Sigmoid colon (tissue), 7 donors: ENCODE measurements around the gene CHD3. TPM values are rescaled to one million over a fixed set of nuclear protein-coding genes. Genes with fewer than 3 reads are reported as not detected.

Experiments used
- DNase-seq: peaks from one replicate; pipeline ENCODE4 v3.0.0-alpha.2; 2019
- H3K27ac ChIP-seq, 4 donors: fragments of 200-600 bp; sonication (generic); one replicate each; pipeline ENCODE4 v1.5.1; 2016 to 2019; ENCODE audit warnings: mild to moderate bottlenecking in 1 of 4
- H3K27me3 ChIP-seq, 3 donors: fragments of 200-600 bp; sonication (generic); one replicate each; pipeline ENCODE4 v1.5.1; 2019; ENCODE audit warnings: mild to moderate bottlenecking in 1 of 3
- H3K36me3 ChIP-seq, 4 donors: fragments of 200-600 bp; sonication (generic); one replicate each; pipeline ENCODE4 v1.5.1; 2016 to 2019
- H3K4me1 ChIP-seq, 4 donors: fragments of 200-600 bp; sonication (generic); one replicate each; pipeline ENCODE4 v1.5.1; 2017 to 2019
- H3K4me3 ChIP-seq, 4 donors: fragments of 200-600 bp; sonication (generic); one replicate each; pipeline ENCODE4 v1.5.1; 2017 to 2019; ENCODE audit warnings: mild to moderate bottlenecking in 2 of 4, moderate library complexity in 1 of 4
- H3K9me3 ChIP-seq, 4 donors: fragments of 200-600 bp in 3 of 4; sonication (generic) in 3 of 4; one replicate each; pipeline versions ENCODE4 v1.5.1 to v1.6.1; 2013 to 2019
- EP300 ChIP-seq, 4 donors: sonication (generic); formaldehyde crosslinking; IDR thresholded peaks; one replicate each; pipeline ENCODE4 v1.6.1; 2017; ENCODE audit warnings: antibody characterized with exemption in 4 of 4
- POLR2A ChIP-seq, 2 donors: fragments of 450-650 bp; IDR thresholded peaks; one replicate each; pipeline ENCODE4 v1.6.1; 2016; ENCODE audit warnings: antibody characterized with exemption in 2 of 2, mild to moderate bottlenecking in 2 of 2, moderate library complexity in 2 of 2
- POLR2AphosphoS5 ChIP-seq, 4 donors: sonication (generic); formaldehyde crosslinking; IDR thresholded peaks; one replicate each; pipeline ENCODE4 v1.6.1; 2017; ENCODE audit warnings: antibody characterized with exemption in 4 of 4
- WGBS, 2 donors: extraction: QIAGEN DNeasy Blood & Tissue Kit; methylation state at CpG; one replicate each; pipeline ENCODE4 v1.1.7; 2013; 5-methylcytosine and 5-hydroxymethylcytosine counted together
- intact Hi-C: fragments of 100-400 bp; cut with DNase I; formaldehyde crosslinking; loops from one replicate; pipeline ENCODE4 v1.15.1; 2023
- polyA plus RNA-seq, 3 donors: library from polyadenylated mRNA; stranded (reverse); fragments of 200-250 nt; gene quantifications; one replicate each; pipeline ENCODE4 v1.2.3, GENCODE V29; 2013
- total RNA-seq, 4 donors: library from RNA; depleted of rRNA; stranded (reverse); fragments of >200 nt; gene quantifications; one replicate each; pipeline ENCODE4 v1.1.0, GENCODE V29; 2016
- TF ChIP-seq, protein P1 (sequence below), 4 experiments: fragments of 450-650 bp in 3 of 4; fragments of 200-600 bp in 1 of 4; IDR thresholded peaks; one replicate each; pipeline ENCODE4 v1.5.1; 2016 to 2019; ENCODE audit warnings: antibody characterized with exemption in 4 of 4, mild to moderate bottlenecking in 3 of 4, moderate library complexity in 2 of 4
- donor health status: healthy with polysubstance abuse.
- donor health status: Bipolar disorder and iron deficiency.
- donor health status: healthy.

Gene CHD3
- total and polyA plus RNA-seq, 7 donors, result 33.8 to 147 (median 97.2) TPM

DNA sequence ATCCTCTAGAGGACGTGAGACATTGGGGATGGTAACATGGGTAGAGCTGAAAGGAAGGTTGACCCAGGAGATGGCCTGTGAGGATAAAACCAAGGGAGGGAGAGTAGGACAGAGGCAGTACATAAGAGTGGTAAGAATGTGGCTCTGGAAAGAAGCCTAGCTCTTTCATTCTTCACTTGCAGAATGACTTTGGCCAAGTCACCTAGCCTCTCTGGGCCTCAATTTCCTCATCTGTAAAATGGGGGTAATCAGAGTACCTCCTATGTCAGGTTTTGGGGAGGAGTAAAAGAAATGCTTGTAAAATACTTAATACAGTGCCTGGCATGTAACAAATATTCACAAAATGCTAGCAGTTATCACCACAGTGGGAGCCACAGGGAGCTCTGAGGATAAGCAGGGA is 47.7 kb upstream of the CHD3 start:
- H3K27ac ChIP-seq, result peak overlapping the region; percentile 96 to 100 (median 98)
- peaks cover 0 to 12% (median 6%) of the 10 kb centered on the region in 4 donors for H3K36me3 ChIP-seq
- H3K4me3 ChIP-seq, result peak overlapping the region in 3 of 4 donors; percentile 61 to 75 (median 71)
- no peaks in the 10 kb centered on the region for H3K9me3 ChIP-seq
- TF ChIP-seq, protein P1, sequence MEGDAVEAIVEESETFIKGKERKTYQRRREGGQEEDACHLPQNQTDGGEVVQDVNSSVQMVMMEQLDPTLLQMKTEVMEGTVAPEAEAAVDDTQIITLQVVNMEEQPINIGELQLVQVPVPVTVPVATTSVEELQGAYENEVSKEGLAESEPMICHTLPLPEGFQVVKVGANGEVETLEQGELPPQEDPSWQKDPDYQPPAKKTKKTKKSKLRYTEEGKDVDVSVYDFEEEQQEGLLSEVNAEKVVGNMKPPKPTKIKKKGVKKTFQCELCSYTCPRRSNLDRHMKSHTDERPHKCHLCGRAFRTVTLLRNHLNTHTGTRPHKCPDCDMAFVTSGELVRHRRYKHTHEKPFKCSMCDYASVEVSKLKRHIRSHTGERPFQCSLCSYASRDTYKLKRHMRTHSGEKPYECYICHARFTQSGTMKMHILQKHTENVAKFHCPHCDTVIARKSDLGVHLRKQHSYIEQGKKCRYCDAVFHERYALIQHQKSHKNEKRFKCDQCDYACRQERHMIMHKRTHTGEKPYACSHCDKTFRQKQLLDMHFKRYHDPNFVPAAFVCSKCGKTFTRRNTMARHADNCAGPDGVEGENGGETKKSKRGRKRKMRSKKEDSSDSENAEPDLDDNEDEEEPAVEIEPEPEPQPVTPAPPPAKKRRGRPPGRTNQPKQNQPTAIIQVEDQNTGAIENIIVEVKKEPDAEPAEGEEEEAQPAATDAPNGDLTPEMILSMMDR (IDR thresholded peaks at IDR 0.05), result no peak
- TF ChIP-seq EP300 (IDR thresholded peaks at IDR 0.05) (no peak), POLR2AphosphoS5 (IDR thresholded peaks at IDR 0.05) (no peak), POLR2A (IDR thresholded peaks at IDR 0.05) (no peak)
- intact Hi-C loops, result loop anchor here (5.0 kb wide), 2 partner anchors 316 to 599 kb away; partner anchors contain the start of gene GABARAP
- no peaks in the 10 kb centered on the region for H3K27me3 ChIP-seq
- DNase-seq, result no peak
- peaks cover 0 to 91% (median 69%) of the 10 kb centered on the region in 4 donors for H3K4me1 ChIP-seq
- WGBS, 2 donors, result 64 to 75% methylated on average over 1 of the region's 1 CpG

DNA sequence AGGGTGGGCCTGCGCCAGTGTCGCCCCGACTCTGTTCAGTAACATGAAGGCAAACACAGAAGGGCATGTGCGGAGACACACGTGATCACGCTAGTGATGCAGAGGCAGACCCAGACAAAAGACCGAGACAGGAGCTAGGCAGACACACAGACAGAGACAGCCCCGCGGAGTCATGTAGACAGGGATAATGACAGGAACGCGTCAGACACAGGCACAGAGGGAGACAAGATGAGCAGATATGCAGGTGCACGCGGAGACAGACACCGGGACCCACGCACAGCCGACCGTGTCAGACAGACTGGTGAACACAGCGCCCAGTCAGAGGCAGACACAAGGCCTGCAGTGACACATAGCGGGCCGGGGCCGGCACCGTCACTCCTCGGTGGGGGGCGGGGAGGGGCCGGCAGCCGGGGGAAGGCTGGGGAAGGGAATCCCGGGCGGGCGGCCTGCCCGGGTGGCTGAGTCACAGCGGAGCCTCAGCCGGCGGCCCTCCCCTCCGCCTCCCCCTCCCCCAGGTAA is 47.1 kb upstream of the CHD3 start:
- intact Hi-C loops, result loop anchor here (5.0 kb wide), 2 partner anchors 316 to 599 kb away; partner anchors contain the start of gene GABARAP
- Histone ChIP-seq H3K4me3 (peak overlapping the region; percentile 61 to 85 (median 73)), H3K27ac (peak overlapping the region; percentile 96 to 100 (median 98)), H3K36me3 (peaks cover 0 to 18% (median 12%) of the 10 kb centered on the region in 4 donors), H3K27me3 (no peaks in the 10 kb centered on the region), H3K9me3 (no peaks in the 10 kb centered on the region), H3K4me1 (peaks cover 0 to 89% (median 70%) of the 10 kb centered on the region in 4 donors)
- 1 to 5% methylated on average over 34 of the region's 34 CpGs for WGBS, 2 donors
- peak; percentile 97 for DNase-seq
- TF ChIP-seq POLR2AphosphoS5 (IDR thresholded peaks at IDR 0.05) (peak in 3 of 4 donors; percentile 56 to 73 (median 73)), EP300 (IDR thresholded peaks at IDR 0.05) (no peak)
- TF ChIP-seq, protein P1 (IDR thresholded peaks at IDR 0.05), result peak in 1 of 4 experiments; percentile 11

DNA sequence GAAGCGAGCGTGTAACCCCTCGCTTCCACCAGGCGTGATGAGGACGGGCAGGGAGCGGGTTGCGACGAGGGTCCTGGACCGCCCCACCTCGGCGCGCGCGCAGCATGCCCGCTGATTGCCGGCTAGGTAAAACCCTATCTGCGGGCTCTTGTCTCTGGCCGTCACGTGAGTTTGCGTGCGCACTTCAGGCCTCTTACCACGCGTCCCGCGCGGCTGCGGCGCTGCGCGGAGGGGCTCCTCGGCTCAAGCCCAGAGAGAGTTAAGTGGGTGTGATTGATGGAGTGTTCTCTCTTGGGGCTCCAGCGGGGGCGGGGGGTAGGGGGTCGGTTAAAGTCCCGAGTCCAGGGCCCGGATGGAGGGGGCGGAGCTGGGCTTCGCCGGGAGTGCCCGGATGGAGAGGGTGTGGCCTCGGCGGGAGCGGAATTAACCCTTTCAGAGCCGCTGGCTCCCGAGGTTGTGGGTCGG is 46.6 kb upstream of the CHD3 start:
- 0 to 1% methylated on average over 46 of the region's 46 CpGs for WGBS, 2 donors
- DNase-seq, result peak; percentile 95
- H3K9me3 ChIP-seq, result no peaks in the 10 kb centered on the region
- no peaks in the 10 kb centered on the region for H3K27me3 ChIP-seq
- peaks cover 0 to 84% (median 65%) of the 10 kb centered on the region in 4 donors for H3K4me1 ChIP-seq
- intact Hi-C loops, result loop anchor here (5.0 kb wide), 2 partner anchors 315 to 600 kb away; partner anchors contain the start of gene GABARAP
- peak overlapping the region; percentile 96 to 100 (median 98) for H3K27ac ChIP-seq
- peaks cover 1 to 23% (median 16%) of the 10 kb centered on the region in 4 donors for H3K36me3 ChIP-seq
- peak overlapping the region; percentile 61 to 85 (median 73) for H3K4me3 ChIP-seq
- no peak for TF ChIP-seq POLR2A (IDR thresholded peaks at IDR 0.05)
- TF ChIP-seq EP300 (IDR thresholded peaks at IDR 0.05), result peak in 1 of 4 donors; percentile 30
- TF ChIP-seq POLR2AphosphoS5 (IDR thresholded peaks at IDR 0.05), result peak in 2 of 4 donors; percentile 23 to 43
- TF ChIP-seq, protein P1 (IDR thresholded peaks at IDR 0.05), result peak in 2 of 4 experiments; percentile 6 to 20

DNA sequence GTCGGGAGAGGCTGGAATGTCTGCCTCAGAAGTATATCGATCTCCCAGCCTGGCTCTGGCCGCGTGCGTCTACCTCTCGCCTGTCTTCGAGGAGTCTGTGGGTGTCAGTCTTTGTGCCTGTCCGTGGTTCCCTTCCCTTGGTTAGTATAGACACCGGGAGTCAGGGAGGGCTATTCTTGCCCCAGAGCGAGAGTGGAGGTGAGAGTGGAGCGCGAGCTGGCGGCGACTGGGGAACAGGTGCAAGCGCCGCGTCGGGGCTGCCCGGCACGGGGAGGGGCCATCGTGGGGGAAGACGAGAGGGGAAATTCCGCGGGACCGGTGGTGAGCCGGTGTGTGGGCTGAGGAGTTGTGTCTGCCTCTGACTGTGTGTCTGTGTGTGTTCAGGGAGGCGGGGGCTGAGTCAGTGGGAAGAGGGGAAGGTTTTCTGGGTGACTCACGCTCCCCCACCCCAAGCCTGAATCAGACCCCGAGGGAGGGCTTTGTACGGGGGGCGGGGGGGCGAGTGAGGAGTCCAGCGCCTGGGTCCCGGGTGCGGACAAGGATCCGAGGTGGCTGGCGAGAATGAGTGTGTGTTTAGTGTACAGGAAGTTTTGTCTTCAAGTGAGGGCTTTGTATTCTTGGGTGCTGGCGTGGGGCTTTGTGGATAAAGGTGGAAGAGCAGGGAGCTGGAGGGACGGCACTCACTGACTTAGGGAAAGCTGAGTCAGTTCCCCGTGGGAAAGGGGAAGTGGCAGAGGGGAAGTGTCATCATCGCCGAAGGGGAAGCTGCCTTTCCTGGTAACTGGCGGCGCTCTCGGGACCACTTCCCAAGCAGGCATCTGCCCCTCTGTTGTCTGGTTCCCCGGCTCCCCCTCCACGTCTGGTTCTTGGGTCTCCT is 46.0 kb upstream of the CHD3 start:
- intact Hi-C loops, result loop anchor here (1.0 to 5.0 kb wide), 3 partner anchors 8 to 600 kb away; partner anchors contain the start of genes GABARAP and KDM6B
- WGBS, 2 donors, result 0 to 1% methylated on average over 47 of the region's 47 CpGs
- H3K4me3 ChIP-seq, result peak overlapping the region; percentile 61 to 85 (median 73)
- TF ChIP-seq, protein P1 (IDR thresholded peaks at IDR 0.05), result no peak
- TF ChIP-seq EP300 (IDR thresholded peaks at IDR 0.05) (peak in 2 of 4 donors; percentile 9 to 49), POLR2A (IDR thresholded peaks at IDR 0.05) (peak in 1 of 2 donors; percentile 38), POLR2AphosphoS5 (IDR thresholded peaks at IDR 0.05) (peak; percentile 42 to 87 (median 67))
- H3K36me3 ChIP-seq, result peaks cover 8 to 30% (median 22%) of the 10 kb centered on the region in 4 donors
- DNase-seq, result peak; percentile 92
- no peaks in the 10 kb centered on the region for H3K9me3 ChIP-seq
- peaks cover 0 to 77% (median 58%) of the 10 kb centered on the region in 4 donors for H3K4me1 ChIP-seq
- peak overlapping the region; percentile 96 to 100 (median 98) for H3K27ac ChIP-seq
- no peaks in the 10 kb centered on the region for H3K27me3 ChIP-seq
